ENCODE measurements around the gene COMMD7.
A peak's percentile ranks its signal among the peaks of the same experiment; 100 is the strongest.

COMMD7 gene

DNA sequence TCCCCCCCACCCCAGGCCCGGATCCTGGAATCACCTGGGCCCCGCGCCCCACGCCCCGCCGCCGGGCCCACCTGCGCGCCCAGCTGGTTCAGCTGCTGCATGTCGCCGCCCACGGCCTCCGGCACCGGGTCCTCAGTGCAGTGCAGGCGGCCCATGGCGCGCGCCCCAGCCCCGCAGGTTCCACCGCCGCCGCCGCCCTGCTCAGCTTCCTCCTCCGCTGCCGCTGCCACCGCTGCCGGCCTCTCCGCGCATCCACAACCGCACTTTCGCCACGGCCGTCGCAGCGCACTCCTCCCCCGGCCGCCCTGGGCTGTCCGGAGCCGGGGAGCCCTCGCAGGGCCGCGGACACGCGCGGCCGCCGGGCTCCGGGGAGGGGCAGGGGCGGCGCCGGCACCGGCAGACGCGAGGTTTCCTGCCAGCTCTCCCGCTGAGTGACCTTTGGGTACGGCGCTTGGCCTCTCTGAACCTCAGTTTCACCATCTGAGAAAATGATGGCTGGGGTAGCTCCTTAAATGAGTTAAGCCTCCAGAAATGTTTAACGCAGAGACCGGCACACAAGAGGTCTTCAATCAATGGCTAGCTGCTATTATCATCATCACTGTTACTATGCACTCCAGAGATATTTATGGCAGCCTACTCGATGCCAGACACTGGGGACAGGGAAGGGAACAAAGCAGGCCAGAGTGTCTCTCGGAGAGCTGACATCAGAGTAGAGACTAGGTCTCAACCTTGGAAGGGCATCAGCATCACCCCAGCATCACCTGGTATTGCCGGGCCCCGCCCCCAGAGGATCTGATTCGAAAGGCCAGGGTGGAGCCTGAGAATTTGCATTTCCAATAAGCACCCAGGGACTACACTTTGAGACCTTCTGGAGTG, at the start of gene COMMD7:
Gene COMMD7 (minus strand): TSS at position 231 of the 876 bp plus-strand sequence. CDS start 76 bp downstream, at position 155.
- DNase-seq (ENCODE audit: low read depth in 3 of 3, low spot score in 1 of 3), result peak in 2 of 3 donors; percentile 24 to 51

- DNase-seq (ENCODE audit: low read depth in 3 of 3, low spot score in 1 of 3), result no peak
Observed at GRCh38 chr20:32792731-32793458, 49.6 kb upstream of the COMMD7 start.

GRCh38 chr20:32792316-32792715, 49.0 kb upstream of the COMMD7 start:
- DNase-seq (ENCODE audit: low read depth in 3 of 3, low spot score in 1 of 3), result peak in 1 of 3 donors; percentile 5

DNA sequence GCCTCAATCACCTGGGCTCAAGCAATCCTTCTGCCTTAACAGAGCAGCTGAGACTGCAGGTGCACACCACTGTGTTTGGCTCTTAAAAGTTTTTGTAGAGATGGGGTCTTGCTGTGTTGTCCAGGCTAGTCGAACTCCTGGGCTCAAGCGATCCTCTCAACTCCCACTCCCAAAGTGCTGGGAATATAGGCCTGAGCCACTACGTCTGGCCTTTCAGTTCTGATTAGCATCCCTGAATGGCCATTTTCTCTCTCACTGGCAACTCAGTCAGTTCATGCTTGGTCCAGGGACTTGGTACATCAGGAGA, 47.4 kb upstream of the COMMD7 start:
- DNase-seq (ENCODE audit: low read depth in 3 of 3, low spot score in 1 of 3), result no peak

GRCh38 chr20:32789896-32790750, 46.9 kb upstream of the COMMD7 start:
- peak; percentile 34 to 55 (median 54) for DNase-seq (ENCODE audit: low read depth in 3 of 3, low spot score in 1 of 3)

DNA sequence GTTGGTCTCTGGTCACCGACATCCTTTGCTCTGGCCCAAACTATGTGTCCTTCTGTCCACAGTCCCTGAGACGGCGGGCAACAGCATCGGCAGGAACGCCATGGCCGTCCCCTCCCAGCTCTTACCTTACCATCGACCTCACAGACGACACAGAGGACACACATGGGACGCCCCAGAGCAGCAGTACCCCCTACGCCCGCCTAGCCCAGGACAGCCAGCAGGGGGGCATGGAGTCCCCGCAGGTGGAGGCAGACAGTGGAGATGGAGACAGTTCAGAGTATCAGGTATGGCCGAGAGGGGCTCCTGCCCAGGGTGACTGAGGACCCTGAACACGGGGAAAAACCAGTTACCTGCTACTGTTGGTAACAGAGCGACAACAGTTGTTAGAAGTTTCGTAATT, 43.9 kb upstream of the COMMD7 start:
- DNase-seq (ENCODE audit: low read depth in 3 of 3, low spot score in 1 of 3), result no peak

GRCh38 chr20:32786059-32786760, 42.9 kb upstream of the COMMD7 start:
- no peak for DNase-seq (ENCODE audit: low read depth in 3 of 3, low spot score in 1 of 3)

DNA sequence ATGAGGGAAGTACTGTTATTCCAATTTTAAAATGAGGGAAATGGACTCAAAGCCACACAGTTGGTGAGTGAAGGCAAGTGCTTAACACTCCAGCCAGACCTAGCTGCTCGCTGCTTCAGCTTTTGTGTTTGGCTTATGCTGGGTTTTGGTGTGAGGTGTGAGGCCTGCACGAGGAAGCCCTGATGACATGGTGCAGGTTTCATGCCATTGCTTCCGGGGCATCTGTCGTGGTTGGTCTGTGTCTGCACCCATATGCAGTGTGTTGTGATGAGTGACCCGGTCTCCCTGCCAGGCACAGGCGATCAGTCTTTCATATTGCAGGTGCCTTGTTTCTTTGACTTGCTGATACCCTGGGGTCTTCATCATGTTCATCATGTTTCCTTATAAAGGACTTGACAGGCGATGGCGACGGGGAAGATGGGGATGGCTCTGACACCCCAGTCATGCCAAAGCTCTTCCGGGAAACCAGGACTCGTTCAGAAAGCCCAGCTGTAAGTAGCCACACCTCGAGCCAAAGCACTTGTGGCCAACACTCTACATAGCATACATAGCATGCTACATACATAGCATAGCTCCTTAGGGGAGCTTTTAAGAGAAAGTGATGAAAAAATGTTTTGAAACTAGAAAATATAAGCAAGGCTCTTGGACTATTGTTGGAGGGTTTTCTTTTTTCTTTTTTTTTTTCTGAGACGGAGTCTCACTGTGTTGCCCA, 41.3 kb upstream of the COMMD7 start:
- DNase-seq (ENCODE audit: low read depth in 3 of 3, low spot score in 1 of 3), result no peak

GRCh38 chr20:32780749-32781655, 37.7 kb upstream of the COMMD7 start:
- no peak for DNase-seq (ENCODE audit: low read depth in 3 of 3, low spot score in 1 of 3)

- DNase-seq (ENCODE audit: low read depth in 3 of 3, low spot score in 1 of 3), result no peak
Observed at GRCh38 chr20:32780278-32780677, 37.0 kb upstream of the COMMD7 start.

DNA sequence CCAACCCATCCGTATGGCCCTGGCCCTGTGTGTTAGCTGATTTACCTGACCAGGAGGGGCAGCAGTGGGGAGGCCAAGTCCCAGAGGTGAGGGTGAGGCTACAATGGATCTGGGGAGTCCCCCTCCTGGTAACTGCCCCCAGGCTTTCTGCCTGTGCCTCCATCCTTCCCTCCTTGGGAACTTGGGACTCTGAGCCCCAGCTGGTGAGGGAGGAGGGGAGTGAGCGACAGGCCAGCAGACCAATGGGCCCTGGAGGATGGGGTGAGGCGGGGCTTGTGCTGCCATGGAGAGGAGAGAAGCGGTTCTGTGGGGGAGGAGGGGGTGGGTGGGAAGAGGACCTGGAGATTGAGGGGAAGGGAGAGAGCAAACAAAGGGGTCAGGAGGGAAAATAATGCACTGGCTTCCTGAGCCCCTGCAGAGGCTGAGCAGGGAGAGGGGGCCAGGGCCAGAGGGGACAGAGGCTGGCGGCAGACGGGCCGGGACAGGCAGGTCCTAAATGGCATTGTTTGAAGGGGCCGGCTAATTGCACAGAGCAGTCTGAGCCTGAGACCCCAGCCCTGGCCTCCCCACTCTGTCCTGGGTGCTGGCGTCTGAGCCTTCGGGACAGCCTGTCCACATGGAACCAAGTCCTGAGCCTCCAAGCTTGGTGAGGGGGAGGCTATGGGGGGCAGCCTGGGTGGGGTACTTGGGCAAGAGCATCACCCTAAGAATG, 36.4 kb upstream of the COMMD7 start:
- DNase-seq (ENCODE audit: low read depth in 3 of 3, low spot score in 1 of 3), result no peak

DNA sequence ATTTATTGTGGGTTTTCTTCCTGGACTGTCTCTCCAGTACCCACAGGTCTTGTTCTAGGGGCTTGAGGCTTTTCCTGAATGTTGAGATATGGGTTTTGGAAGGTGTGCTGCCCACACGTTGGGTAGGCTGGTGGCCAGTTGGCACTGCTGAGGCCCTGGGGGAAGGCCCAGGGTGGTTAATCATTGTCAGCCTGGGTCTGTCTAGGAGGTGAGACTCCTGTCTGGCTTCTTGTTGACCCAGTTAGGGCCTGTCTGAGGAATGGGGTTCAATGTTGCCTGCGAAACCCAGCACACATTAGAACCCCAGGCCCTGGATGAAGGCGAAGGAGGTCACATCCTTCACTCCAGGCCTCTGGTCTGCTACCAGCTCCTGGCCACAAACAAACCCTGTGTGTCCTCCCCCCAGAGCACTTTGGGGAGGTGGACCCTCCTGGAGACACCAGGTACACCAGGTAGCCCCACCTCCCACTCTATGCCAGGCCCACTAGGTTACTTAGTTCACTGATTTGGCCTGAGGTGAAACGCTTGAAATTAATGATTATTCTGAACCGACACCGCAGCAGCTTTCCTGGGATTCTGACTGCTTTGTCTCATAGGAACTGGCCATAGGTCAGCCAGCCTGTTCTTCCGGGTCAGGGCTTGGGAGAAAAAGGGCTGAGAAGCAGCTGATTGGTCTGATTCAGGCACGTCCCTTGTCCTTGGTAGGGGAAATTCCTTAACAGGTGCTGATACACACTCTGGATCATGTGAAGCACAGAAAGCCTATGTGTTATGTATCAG, 34.1 kb upstream of the COMMD7 start:
- DNase-seq (ENCODE audit: low read depth in 3 of 3, low spot score in 1 of 3), result no peak

DNA sequence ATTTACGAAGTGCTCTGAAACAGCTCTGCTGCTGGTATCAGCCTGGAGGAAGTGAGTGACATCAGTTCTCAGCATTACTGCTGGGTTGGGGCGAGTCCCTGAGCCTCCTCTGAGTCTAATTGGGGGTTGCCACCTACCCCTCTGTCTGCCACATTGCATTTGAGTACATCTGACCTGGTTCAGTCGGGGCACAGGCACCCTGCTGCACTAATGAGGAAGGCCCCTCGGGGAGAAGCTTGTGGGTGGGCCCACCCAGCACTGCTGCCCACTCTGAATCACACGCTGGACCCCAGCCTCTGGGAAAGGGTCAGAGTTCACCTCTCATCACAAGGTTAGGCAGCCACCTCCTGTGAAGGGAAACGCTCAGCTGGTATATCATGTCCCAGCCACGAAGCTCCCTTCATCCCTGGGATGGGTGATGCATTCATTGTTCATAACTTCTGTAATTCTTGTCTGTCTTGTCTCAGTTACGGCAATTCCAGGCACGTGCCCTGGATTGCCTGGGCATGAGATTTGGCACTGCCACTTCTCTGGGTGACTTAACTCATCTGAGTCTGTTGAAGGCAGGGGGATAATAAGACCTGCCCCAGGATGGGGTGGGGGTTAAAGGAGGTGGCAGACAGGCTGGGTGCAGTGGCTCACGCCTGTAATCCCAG, 32.2 kb upstream of the COMMD7 start:
- no peak for DNase-seq (ENCODE audit: low read depth in 3 of 3, low spot score in 1 of 3)

GRCh38 chr20:32773855-32774254, 30.6 kb upstream of the COMMD7 start:
- DNase-seq (ENCODE audit: low read depth in 3 of 3, low spot score in 1 of 3), result no peak

- no peak for DNase-seq (ENCODE audit: low read depth in 3 of 3, low spot score in 1 of 3)
Observed at GRCh38 chr20:32773223-32773622, 30.0 kb upstream of the COMMD7 start.

DNA sequence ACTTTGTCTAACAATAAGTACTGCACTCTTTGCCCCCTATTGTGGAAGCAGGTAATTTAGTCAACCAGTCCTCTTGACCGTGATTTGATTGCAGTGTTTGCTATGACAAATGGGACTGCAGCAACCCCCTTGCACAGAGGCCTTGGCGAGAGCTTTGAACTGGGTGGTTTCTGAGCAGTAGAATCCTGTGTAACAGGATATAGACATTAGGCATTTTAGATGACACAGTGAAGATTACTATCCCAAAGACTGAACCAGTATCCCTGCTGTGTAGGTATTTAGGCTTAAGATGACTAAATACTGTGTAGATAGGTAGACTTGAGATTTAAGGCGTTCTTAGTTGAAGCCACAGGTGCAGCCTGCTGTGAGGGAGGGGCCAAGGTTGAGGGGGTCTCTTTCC, 28.8 kb upstream of the COMMD7 start:
- no peak for DNase-seq (ENCODE audit: low read depth in 3 of 3, low spot score in 1 of 3)
